WTC11 (cell line): ENCODE data around the gene CLEC5A.

Source experiments
- CBFB ChIP-seq: sonication (generic); formaldehyde crosslinking; IDR thresholded peaks from 2 replicates; pipeline ENCODE4 v1.8.1; 2022; ENCODE audit warnings: mild to moderate bottlenecking, low read depth, missing genetic modification reagents
- CREM ChIP-seq: sonication (generic); formaldehyde crosslinking; IDR thresholded peaks from 2 replicates; pipeline ENCODE4 v1.8.1; 2022; ENCODE audit warnings: mild to moderate bottlenecking, missing genetic modification reagents, moderate library complexity
- JUN ChIP-seq: sonication (generic); formaldehyde crosslinking; IDR thresholded peaks from 2 replicates; pipeline ENCODE4 v1.8.0; 2023; ENCODE audit warnings: mild to moderate bottlenecking, missing genetic modification reagents
- MAX ChIP-seq: sonication (generic); formaldehyde crosslinking; IDR thresholded peaks from 2 replicates; pipeline ENCODE4 v1.8.0; 2022; ENCODE audit warnings: mild to moderate bottlenecking, missing genetic modification reagents
- NFYB ChIP-seq: sonication (generic); formaldehyde crosslinking; conservative IDR thresholded peaks from 2 replicates; pipeline ENCODE4 v1.8.0; 2022; ENCODE audit warnings: low read depth, missing genetic modification reagents
- PRRX2 ChIP-seq: fragments of 250-450 bp; sonication (Bioruptor Pico); IDR thresholded peaks from 2 replicates; pipeline ENCODE4 v1.8.0; 2021; ENCODE audit warnings: mild to moderate bottlenecking
- TEAD4 ChIP-seq: sonication (generic); formaldehyde crosslinking; IDR thresholded peaks from 2 replicates; pipeline ENCODE4 v1.8.0; 2022; ENCODE audit warnings: mild to moderate bottlenecking, missing genetic modification reagents
- USF1 ChIP-seq: sonication (generic); formaldehyde crosslinking; IDR thresholded peaks from 2 replicates; pipeline ENCODE4 v1.8.0; 2022; ENCODE audit warnings: mild to moderate bottlenecking, missing genetic modification reagents
- ZBTB43 ChIP-seq: sonication (generic); formaldehyde crosslinking; IDR thresholded peaks from 2 replicates; pipeline ENCODE4 v1.8.1; 2023; ENCODE audit warnings: mild to moderate bottlenecking, missing genetic modification reagents
- ZNF232 ChIP-seq: sonication (generic); formaldehyde crosslinking; IDR thresholded peaks from 2 replicates; pipeline ENCODE4 v1.8.0; 2022; ENCODE audit warnings: mild to moderate bottlenecking, missing genetic modification reagents
- TF ChIP-seq, protein P1 (sequence below): sonication (generic); formaldehyde crosslinking; IDR thresholded peaks from 2 replicates; pipeline ENCODE4 v1.8.1; 2023; ENCODE audit warnings: mild to moderate bottlenecking, missing genetic modification reagents, moderate library complexity
- TF ChIP-seq, protein P2 (sequence below): sonication (generic); formaldehyde crosslinking; conservative IDR thresholded peaks from 2 replicates; pipeline ENCODE4 v1.8.1; 2023; ENCODE audit warnings: mild to moderate bottlenecking, low read depth, missing genetic modification reagents, moderate library complexity
- TF ChIP-seq, protein P3 (sequence below): fragments of 200-600 bp; IDR thresholded peaks from 2 replicates; pipeline ENCODE4 v1.8.0; 2022; ENCODE audit warnings: antibody characterized with exemption

GRCh38 chr7:141954334-141954733 is 7.6 kb upstream of the CLEC5A start:
- TF ChIP-seq MAX (CRISPR knock-in tag) (no peak), TEAD4 (CRISPR knock-in tag) (no peak), USF1 (no peak), ZBTB43 (CRISPR knock-in tag) (no peak), PRRX2 (CRISPR knock-in tag) (no peak), ZNF232 (CRISPR knock-in tag) (no peak), CREM (no peak), NFYB (CRISPR knock-in tag) (no peak), CBFB (CRISPR knock-in tag) (no peak), JUN (CRISPR knock-in tag) (no peak)
- TF ChIP-seq, protein P1, sequence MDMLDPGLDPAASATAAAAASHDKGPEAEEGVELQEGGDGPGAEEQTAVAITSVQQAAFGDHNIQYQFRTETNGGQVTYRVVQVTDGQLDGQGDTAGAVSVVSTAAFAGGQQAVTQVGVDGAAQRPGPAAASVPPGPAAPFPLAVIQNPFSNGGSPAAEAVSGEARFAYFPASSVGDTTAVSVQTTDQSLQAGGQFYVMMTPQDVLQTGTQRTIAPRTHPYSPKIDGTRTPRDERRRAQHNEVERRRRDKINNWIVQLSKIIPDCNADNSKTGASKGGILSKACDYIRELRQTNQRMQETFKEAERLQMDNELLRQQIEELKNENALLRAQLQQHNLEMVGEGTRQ (CRISPR knock-in tag): no peak
- TF ChIP-seq, protein P2, sequence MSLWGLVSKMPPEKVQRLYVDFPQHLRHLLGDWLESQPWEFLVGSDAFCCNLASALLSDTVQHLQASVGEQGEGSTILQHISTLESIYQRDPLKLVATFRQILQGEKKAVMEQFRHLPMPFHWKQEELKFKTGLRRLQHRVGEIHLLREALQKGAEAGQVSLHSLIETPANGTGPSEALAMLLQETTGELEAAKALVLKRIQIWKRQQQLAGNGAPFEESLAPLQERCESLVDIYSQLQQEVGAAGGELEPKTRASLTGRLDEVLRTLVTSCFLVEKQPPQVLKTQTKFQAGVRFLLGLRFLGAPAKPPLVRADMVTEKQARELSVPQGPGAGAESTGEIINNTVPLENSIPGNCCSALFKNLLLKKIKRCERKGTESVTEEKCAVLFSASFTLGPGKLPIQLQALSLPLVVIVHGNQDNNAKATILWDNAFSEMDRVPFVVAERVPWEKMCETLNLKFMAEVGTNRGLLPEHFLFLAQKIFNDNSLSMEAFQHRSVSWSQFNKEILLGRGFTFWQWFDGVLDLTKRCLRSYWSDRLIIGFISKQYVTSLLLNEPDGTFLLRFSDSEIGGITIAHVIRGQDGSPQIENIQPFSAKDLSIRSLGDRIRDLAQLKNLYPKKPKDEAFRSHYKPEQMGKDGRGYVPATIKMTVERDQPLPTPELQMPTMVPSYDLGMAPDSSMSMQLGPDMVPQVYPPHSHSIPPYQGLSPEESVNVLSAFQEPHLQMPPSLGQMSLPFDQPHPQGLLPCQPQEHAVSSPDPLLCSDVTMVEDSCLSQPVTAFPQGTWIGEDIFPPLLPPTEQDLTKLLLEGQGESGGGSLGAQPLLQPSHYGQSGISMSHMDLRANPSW: no peak
- TF ChIP-seq, protein P3, sequence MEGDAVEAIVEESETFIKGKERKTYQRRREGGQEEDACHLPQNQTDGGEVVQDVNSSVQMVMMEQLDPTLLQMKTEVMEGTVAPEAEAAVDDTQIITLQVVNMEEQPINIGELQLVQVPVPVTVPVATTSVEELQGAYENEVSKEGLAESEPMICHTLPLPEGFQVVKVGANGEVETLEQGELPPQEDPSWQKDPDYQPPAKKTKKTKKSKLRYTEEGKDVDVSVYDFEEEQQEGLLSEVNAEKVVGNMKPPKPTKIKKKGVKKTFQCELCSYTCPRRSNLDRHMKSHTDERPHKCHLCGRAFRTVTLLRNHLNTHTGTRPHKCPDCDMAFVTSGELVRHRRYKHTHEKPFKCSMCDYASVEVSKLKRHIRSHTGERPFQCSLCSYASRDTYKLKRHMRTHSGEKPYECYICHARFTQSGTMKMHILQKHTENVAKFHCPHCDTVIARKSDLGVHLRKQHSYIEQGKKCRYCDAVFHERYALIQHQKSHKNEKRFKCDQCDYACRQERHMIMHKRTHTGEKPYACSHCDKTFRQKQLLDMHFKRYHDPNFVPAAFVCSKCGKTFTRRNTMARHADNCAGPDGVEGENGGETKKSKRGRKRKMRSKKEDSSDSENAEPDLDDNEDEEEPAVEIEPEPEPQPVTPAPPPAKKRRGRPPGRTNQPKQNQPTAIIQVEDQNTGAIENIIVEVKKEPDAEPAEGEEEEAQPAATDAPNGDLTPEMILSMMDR: no peak
